GM18870 (cell line): ENCODE results near the gene ISG15.
"Not testable (repeated sequence)": the region's sequence is repeated elsewhere in the genome, so short reads cannot be mapped to it uniquely, and the experiment has no call there.

Experiments used
- ATAC-seq: cut with Tn5 transposase; IDR thresholded peaks from one replicate; pipeline ENCODE4 v1.9.1; 2021; ENCODE audit warnings: moderate library complexity; ENCODE audit not compliant: unreplicated experiment

The ISG15 gene

GRCh38 chr1:1010131-1010530 is 3.2 kb upstream of the ISG15 start:
- ATAC-seq: not testable (repeated sequence)

GRCh38 chr1:1011396-1011949 is 1.8 kb upstream of the ISG15 start:
- ATAC-seq: no peak

GRCh38 chr1:1012736-1013104 is 577 bp upstream of the ISG15 start:
- not testable (repeated sequence) for ATAC-seq

- ATAC-seq: no peak
These were observed 788 bp downstream of the ISG15 start for GRCh38 chr1:1013922-1014648.

GRCh38 chr1:1014799-1015681 is 1.7 kb downstream of the ISG15 start:
- ATAC-seq: no peak

GRCh38 chr1:1017397-1018320 is 4.4 kb downstream of the ISG15 start:
- not testable (repeated sequence) for ATAC-seq

GRCh38 chr1:1018321-1018685 is 5.0 kb downstream of the ISG15 start:
- not testable (repeated sequence) for ATAC-seq

GRCh38 chr1:1019122-1019999 is 6.1 kb downstream of the ISG15 start:
- peak; percentile 43 for ATAC-seq

GRCh38 chr1:1020000-1020404 is 6.7 kb downstream of the ISG15 start, which contains the start of gene AGRN:
AGRN (plus strand) TSS chr1:1020120; CDS start chr1:1020173, 53 bp downstream.
- ATAC-seq: no peak

- no peak for ATAC-seq
These were observed 7.2 kb downstream of the ISG15 start for GRCh38 chr1:1020415-1021009.

GRCh38 chr1:1021010-1021919 is 8.0 kb downstream of the ISG15 start:
- ATAC-seq: no peak

- ATAC-seq: no peak
These were observed 8.6 kb downstream of the ISG15 start for GRCh38 chr1:1021920-1022259.

- ATAC-seq: no peak
These were observed 9.2 kb downstream of the ISG15 start for GRCh38 chr1:1022302-1023009.

GRCh38 chr1:1023700-1024099 is 10.4 kb downstream of the ISG15 start:
- ATAC-seq: no peak

- ATAC-seq: no peak
These were observed 11.0 kb downstream of the ISG15 start for GRCh38 chr1:1024149-1024770.

- ATAC-seq: no peak
These were observed 11.7 kb downstream of the ISG15 start for GRCh38 chr1:1024771-1025699.
